Nephron (organoid): ENCODE measurements around the gene C1orf174.

Experiments used
- H3K27ac Mint-ChIP-seq, 3 experiments: 2 replicates each; pipeline ENCODE4 v1.8.0; 2020; ENCODE audit warnings: mixed read lengths in 3 of 3, mild to moderate bottlenecking in 2 of 3, moderate library complexity in 1 of 3
- H3K27me3 Mint-ChIP-seq: 2 replicates; pipeline ENCODE4 v1.8.0; 2021; ENCODE audit warnings: low read depth, mild to moderate bottlenecking, moderate library complexity, mixed read lengths
- H3K36me3 Mint-ChIP-seq: 2 replicates; pipeline ENCODE4 v1.8.0; 2020; ENCODE audit warnings: low read depth, mixed read lengths
- H3K4me1 Mint-ChIP-seq: 2 replicates; pipeline ENCODE4 v1.8.0; 2020; ENCODE audit warnings: mixed read lengths
- H3K4me3 Mint-ChIP-seq, 3 experiments: 2 replicates each; pipeline ENCODE4 v1.8.0; 2020; ENCODE audit warnings: mild to moderate bottlenecking in 3 of 3, mixed read lengths in 3 of 3, moderate library complexity in 2 of 3
- H3K9me3 Mint-ChIP-seq: 2 replicates; pipeline ENCODE4 v1.8.0; 2020; ENCODE audit warnings: mixed read lengths
- CTCF ChIP-seq, 3 experiments: fragments of 200-600 bp; sonication (generic); IDR thresholded peaks; one replicate each; pipeline ENCODE4 v1.5.0; 2021; ENCODE audit warnings: antibody characterized with exemption in 3 of 3; ENCODE audit not compliant: unreplicated experiment in 3 of 3

Gene C1orf174

GRCh38 chr1:3892748-3893147 lies 7.3 kb downstream of the C1orf174 start:
- no peak for TF ChIP-seq CTCF (IDR thresholded peaks at IDR 0.05; ENCODE audit: unreplicated experiment in 3 of 3)
- H3K4me1 Mint-ChIP-seq, result peaks cover 5% of the 10 kb centered on the region
- no peak overlapping the region for H3K4me3 Mint-ChIP-seq
- no peaks in the 10 kb centered on the region for H3K27me3 Mint-ChIP-seq
- no peak overlapping the region for H3K27ac Mint-ChIP-seq
- H3K36me3 Mint-ChIP-seq, result peaks cover 63% of the 10 kb centered on the region
- peaks cover 4% of the 10 kb centered on the region for H3K9me3 Mint-ChIP-seq

GRCh38 chr1:3891329-3891865 lies 8.7 kb downstream of the C1orf174 start:
- Mint-ChIP-seq H3K36me3 (peaks cover 57% of the 10 kb centered on the region), H3K9me3 (no peaks in the 10 kb centered on the region), H3K4me1 (no peaks in the 10 kb centered on the region), H3K27ac (no peak overlapping the region), H3K27me3 (no peaks in the 10 kb centered on the region), H3K4me3 (no peak overlapping the region)
- no peak for TF ChIP-seq CTCF (IDR thresholded peaks at IDR 0.05; ENCODE audit: unreplicated experiment in 3 of 3)

- no peak overlapping the region for H3K4me3 Mint-ChIP-seq
- H3K27ac Mint-ChIP-seq, result no peak overlapping the region
- peaks cover 52% of the 10 kb centered on the region for H3K36me3 Mint-ChIP-seq
- H3K27me3 Mint-ChIP-seq, result no peaks in the 10 kb centered on the region
- H3K9me3 Mint-ChIP-seq, result no peaks in the 10 kb centered on the region
- TF ChIP-seq CTCF (IDR thresholded peaks at IDR 0.05; ENCODE audit: unreplicated experiment in 3 of 3), result no peak
- no peaks in the 10 kb centered on the region for H3K4me1 Mint-ChIP-seq
These were observed 9.4 kb downstream of the C1orf174 start for GRCh38 chr1:3890389-3891328.

- TF ChIP-seq CTCF (IDR thresholded peaks at IDR 0.05; ENCODE audit: unreplicated experiment in 3 of 3), result no peak
- H3K27me3 Mint-ChIP-seq, result no peaks in the 10 kb centered on the region
- peaks cover 47% of the 10 kb centered on the region for H3K36me3 Mint-ChIP-seq
- no peak overlapping the region for H3K4me3 Mint-ChIP-seq
- no peaks in the 10 kb centered on the region for H3K9me3 Mint-ChIP-seq
- H3K27ac Mint-ChIP-seq, result no peak overlapping the region
- no peaks in the 10 kb centered on the region for H3K4me1 Mint-ChIP-seq
These were observed 10.1 kb downstream of the C1orf174 start for GRCh38 chr1:3889936-3890335.

GRCh38 chr1:3888301-3888700 lies 11.8 kb downstream of the C1orf174 start:
- H3K4me3 Mint-ChIP-seq, result no peak overlapping the region
- no peak overlapping the region for H3K27ac Mint-ChIP-seq
- TF ChIP-seq CTCF (IDR thresholded peaks at IDR 0.05; ENCODE audit: unreplicated experiment in 3 of 3), result no peak
- no peaks in the 10 kb centered on the region for H3K27me3 Mint-ChIP-seq
- no peaks in the 10 kb centered on the region for H3K9me3 Mint-ChIP-seq
- no peaks in the 10 kb centered on the region for H3K4me1 Mint-ChIP-seq
- H3K36me3 Mint-ChIP-seq, result peaks cover 55% of the 10 kb centered on the region
